Measurements from ENCODE around the gene RNFT2.

The RNFT2 gene

DNA sequence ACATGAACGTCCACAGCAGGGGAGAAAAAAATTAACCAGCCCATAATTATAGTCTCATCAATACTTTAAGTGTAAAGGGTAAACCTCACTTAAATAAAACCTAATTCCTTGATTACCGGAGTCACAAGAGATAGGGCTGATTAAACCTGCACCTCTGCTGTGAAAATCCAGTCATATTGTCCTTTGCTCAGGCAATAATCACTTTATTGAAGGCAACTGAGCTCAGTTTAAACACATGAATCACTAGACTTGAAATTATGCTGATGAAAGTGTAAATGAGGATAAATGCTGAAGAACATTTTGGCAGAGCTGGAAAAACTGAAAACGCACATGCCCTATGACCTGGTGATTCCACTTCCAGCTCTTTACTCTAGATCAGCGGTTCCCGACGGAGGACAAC is 149.8 kb downstream of the RNFT2 start:
- Histone ChIP-seq H3K9me3 (ENCODE audit: control insufficient read depth, low read length) (no peaks in the 10 kb centered on the region), H3K4me1 (ENCODE audit: control insufficient read depth, insufficient read depth, low read length, poor library complexity, severe bottlenecking) (no peaks in the 10 kb centered on the region), H3K4me3 (ENCODE audit: extremely low read depth, insufficient read depth, low read length, poor library complexity, severe bottlenecking) (no peak overlapping the region), H3K36me3 (ENCODE audit: control insufficient read depth, insufficient read depth, low read length) (no peaks in the 10 kb centered on the region), H3K27ac (ENCODE audit: low read depth, low read length, severe bottlenecking) (no peak overlapping the region)
- WGBS, 2 experiments (ENCODE audit: insufficient coverage in 2 of 2), result 95 to 100% methylated on average over 1 to 2 of the region's 6 CpGs

DNA sequence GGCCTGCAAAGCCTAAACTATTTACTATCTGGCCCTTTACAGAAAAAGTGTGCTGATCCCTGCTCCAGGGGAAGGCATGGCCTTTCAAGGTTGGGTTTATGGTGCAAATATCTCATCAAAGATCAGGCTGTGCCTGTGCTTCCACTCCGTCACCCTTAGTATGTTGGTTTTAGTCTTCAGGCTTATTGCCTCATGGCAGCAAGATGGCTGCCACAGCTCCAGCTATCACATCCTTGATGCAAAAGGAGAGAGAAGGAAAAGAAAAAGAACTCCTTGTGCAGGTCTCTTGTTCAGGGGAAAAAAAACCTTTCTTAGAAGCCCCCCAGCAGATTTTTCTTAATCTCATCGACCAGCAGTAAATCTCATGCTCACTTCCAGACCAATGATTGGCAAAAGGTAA is 152.2 kb downstream of the RNFT2 start:
- H3K4me3 ChIP-seq (ENCODE audit: extremely low read depth, insufficient read depth, low read length, poor library complexity, severe bottlenecking), result no peak overlapping the region
- H3K4me1 ChIP-seq (ENCODE audit: control insufficient read depth, insufficient read depth, low read length, poor library complexity, severe bottlenecking), result no peaks in the 10 kb centered on the region
- 67% methylated on average over 1 of the region's 2 CpGs; no CpG with 5 or more reads in 1 of the 2 experiments for WGBS, 2 experiments (ENCODE audit: insufficient coverage in 2 of 2)
- no peaks in the 10 kb centered on the region for H3K9me3 ChIP-seq (ENCODE audit: control insufficient read depth, low read length)
- H3K36me3 ChIP-seq (ENCODE audit: control insufficient read depth, insufficient read depth, low read length), result no peaks in the 10 kb centered on the region
- H3K27ac ChIP-seq (ENCODE audit: low read depth, low read length, severe bottlenecking), result no peak overlapping the region

DNA sequence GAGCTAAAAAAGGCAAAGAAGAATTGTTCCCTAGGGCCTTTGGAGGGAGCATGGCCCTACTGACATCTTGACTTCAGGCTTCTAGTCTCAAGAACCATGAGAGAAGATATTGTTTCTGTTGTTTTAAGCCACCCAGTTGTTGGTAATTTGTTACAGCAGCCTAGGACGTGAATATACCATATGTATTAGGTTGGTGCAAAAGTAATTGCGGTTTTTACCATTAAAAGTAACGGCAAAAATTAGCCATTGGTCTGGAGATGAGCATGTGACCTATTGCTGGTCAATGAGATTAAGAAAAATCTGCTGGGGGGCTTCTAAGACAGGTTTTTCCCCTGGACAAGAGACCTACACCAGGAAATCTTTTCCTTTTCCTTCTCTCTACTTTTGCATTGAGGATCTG is 152.9 kb downstream of the RNFT2 start:
- Histone ChIP-seq H3K9me3 (ENCODE audit: control insufficient read depth, low read length) (no peaks in the 10 kb centered on the region), H3K27ac (ENCODE audit: low read depth, low read length, severe bottlenecking) (no peak overlapping the region), H3K36me3 (ENCODE audit: control insufficient read depth, insufficient read depth, low read length) (no peaks in the 10 kb centered on the region), H3K4me3 (ENCODE audit: extremely low read depth, insufficient read depth, low read length, poor library complexity, severe bottlenecking) (no peak overlapping the region), H3K4me1 (ENCODE audit: control insufficient read depth, insufficient read depth, low read length, poor library complexity, severe bottlenecking) (no peaks in the 10 kb centered on the region)
- WGBS, 2 experiments (ENCODE audit: insufficient coverage in 2 of 2), result 86 to 90% methylated on average over 1 to 3 of the region's 3 CpGs

DNA sequence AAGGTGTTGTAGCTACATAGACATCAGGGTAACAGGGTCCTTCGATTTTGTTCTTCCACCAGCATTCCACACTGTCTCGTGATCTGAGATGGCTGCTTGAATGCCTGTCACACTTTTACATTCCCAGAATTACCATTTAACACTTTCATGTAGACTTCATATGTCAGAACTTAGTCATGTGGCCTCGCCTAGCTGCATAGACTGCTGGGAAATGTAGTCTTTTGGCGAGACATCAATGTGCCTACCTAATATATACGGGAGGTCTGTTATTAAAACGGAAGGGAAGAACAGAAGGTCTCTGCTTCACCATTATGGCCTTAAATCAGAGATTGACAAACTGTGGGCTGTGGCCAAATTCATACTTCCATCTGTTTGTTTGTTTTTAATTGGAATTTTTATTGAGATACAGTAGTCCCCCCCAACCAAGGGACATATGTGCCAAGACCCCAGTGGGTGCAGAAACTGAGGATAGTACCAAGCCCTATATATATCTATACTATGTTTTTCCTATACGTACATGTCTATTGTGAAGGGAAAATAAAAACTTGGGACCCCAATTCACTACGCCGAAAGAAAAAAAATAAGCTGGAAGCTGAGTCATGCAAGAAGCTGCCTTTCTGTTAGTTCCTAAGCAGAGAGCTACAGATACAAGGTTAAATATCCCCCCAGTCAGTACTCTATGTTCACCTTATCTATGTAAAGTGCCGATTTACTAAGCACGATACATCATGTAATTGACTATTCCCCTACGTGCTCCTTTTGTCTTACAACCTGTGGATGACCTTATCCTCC is 154.4 kb downstream of the RNFT2 start:
- Histone ChIP-seq H3K9me3 (ENCODE audit: control insufficient read depth, low read length) (no peaks in the 10 kb centered on the region), H3K4me3 (ENCODE audit: extremely low read depth, insufficient read depth, low read length, poor library complexity, severe bottlenecking) (no peak overlapping the region), H3K4me1 (ENCODE audit: control insufficient read depth, insufficient read depth, low read length, poor library complexity, severe bottlenecking) (no peaks in the 10 kb centered on the region), H3K36me3 (ENCODE audit: control insufficient read depth, insufficient read depth, low read length) (no peaks in the 10 kb centered on the region), H3K27ac (ENCODE audit: low read depth, low read length, severe bottlenecking) (no peak overlapping the region)
- 83 to 87% methylated on average over 8 to 11 of the region's 12 CpGs for WGBS, 2 experiments (ENCODE audit: insufficient coverage in 2 of 2)

DNA sequence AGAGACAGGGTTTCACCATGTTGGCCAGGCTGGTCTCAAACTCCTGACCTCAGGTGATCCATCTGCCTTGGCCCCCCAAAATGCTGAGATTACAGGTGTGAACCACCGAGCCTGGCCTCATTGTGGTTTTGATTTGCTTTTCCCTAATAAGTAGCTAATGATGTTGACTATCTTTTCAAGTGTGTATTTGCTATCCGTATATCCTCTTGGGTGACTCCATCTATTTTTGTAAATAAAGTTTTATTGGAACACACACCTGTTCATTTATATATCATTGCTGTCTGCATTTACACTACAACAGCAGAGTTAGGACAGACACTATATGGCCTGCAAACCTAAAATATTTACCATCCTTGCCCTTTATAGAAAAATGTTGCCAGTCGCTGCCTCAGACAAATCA is 156.8 kb downstream of the RNFT2 start:
- 75% methylated on average over 1 of the region's 3 CpGs; no CpG with 5 or more reads in 1 of the 2 experiments for WGBS, 2 experiments (ENCODE audit: insufficient coverage in 2 of 2)
- Histone ChIP-seq H3K27ac (ENCODE audit: low read depth, low read length, severe bottlenecking) (no peak overlapping the region), H3K36me3 (ENCODE audit: control insufficient read depth, insufficient read depth, low read length) (no peaks in the 10 kb centered on the region), H3K4me1 (ENCODE audit: control insufficient read depth, insufficient read depth, low read length, poor library complexity, severe bottlenecking) (no peaks in the 10 kb centered on the region), H3K4me3 (ENCODE audit: extremely low read depth, insufficient read depth, low read length, poor library complexity, severe bottlenecking) (no peak overlapping the region), H3K9me3 (ENCODE audit: control insufficient read depth, low read length) (no peaks in the 10 kb centered on the region)

DNA sequence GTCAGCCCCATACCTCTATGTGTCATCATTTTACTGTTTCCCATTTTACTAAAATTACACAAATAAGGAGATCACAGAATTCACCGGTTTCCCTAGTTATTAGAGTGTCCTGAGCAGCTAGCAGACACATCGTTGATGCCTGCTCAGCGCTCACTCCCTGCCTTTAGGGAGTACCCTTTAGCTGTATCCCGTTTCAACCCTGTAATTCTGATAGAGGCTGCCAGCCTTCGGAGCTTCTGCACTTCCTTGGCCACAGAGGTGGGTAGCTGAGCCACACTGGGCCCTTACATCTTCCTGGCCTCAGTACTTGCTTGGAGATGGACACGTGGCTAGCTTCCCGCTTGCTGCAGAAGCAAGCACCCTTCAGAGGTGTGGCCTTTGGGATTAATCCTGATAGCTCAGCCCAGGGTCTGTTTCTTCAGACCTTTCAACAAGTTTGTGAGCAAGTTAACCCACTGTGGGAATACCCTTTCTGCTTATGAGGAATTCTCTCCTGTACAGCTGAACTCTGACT is 158.4 kb downstream of the RNFT2 start:
- H3K4me3 ChIP-seq (ENCODE audit: extremely low read depth, insufficient read depth, low read length, poor library complexity, severe bottlenecking), result no peak overlapping the region
- H3K4me1 ChIP-seq (ENCODE audit: control insufficient read depth, insufficient read depth, low read length, poor library complexity, severe bottlenecking), result no peaks in the 10 kb centered on the region
- 74 to 78% methylated on average over 7 of the region's 7 CpGs for WGBS, 2 experiments (ENCODE audit: insufficient coverage in 2 of 2)
- H3K36me3 ChIP-seq (ENCODE audit: control insufficient read depth, insufficient read depth, low read length), result no peaks in the 10 kb centered on the region
- no peak overlapping the region for H3K27ac ChIP-seq (ENCODE audit: low read depth, low read length, severe bottlenecking)
- H3K9me3 ChIP-seq (ENCODE audit: control insufficient read depth, low read length), result no peaks in the 10 kb centered on the region

DNA sequence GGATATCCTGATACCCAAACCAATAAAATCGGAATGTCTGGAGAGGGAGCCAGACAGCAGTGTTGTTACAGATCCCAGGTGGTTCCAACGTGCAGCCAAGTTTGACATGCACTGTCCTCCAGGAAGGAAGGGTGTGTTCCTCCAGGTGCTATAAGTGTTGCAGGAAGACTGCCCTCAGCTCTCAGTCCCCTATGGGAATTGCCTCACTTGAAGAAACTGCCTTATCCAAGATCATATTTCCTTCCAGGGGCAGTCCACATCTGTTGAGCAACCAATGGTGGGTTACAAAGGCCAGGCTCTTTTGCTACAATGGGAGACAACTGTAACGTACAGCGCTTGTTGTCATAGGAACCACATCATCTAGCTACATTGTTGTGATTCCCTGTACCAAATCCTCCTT is 159.4 kb downstream of the RNFT2 start:
- Histone ChIP-seq H3K9me3 (ENCODE audit: control insufficient read depth, low read length) (no peaks in the 10 kb centered on the region), H3K4me1 (ENCODE audit: control insufficient read depth, insufficient read depth, low read length, poor library complexity, severe bottlenecking) (no peaks in the 10 kb centered on the region), H3K36me3 (ENCODE audit: control insufficient read depth, insufficient read depth, low read length) (no peaks in the 10 kb centered on the region), H3K4me3 (ENCODE audit: extremely low read depth, insufficient read depth, low read length, poor library complexity, severe bottlenecking) (no peak overlapping the region), H3K27ac (ENCODE audit: low read depth, low read length, severe bottlenecking) (no peak overlapping the region)
- 84 to 93% methylated on average over 4 of the region's 4 CpGs for WGBS, 2 experiments (ENCODE audit: insufficient coverage in 2 of 2)

DNA sequence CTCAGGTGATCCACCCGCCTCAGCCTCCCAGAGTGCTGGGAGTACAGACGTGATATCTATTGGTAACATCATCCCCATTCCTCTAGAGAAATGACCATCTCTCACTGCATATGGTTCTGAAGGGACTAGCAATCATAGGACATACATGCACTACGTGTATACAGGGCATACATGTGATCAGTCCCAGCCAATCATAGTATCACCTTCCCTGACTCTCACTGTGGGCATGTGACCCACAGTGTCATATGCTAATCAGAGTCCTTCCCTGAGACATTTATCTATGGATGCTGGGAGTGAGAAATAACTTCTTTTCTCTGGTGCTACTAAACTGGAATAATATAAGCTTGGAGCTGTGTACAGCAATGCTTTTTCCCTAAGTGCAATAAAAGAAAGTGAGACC is 160.6 kb downstream of the RNFT2 start:
- WGBS, 2 experiments (ENCODE audit: insufficient coverage in 2 of 2), result 76 to 93% methylated on average over 2 to 3 of the region's 3 CpGs

DNA sequence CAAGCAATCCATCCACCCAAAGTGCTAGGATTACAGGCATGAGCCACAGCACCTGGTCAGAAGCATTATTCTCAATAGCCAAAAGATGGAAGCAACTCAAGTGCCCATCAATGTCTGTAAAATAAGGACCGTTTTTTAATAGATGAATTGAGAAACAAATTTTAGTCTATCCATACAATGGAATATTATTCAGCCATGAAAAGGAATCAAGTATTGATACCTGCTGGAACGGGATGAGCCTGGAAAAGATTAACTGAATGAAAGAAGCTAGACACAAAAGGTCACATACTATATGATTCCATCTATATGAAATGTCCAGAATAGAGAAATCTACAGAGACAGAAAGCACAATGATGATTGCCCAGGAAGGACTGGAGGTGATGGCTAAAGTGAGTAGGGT is 163.5 kb downstream of the RNFT2 start:
- Histone ChIP-seq H3K9me3 (ENCODE audit: control insufficient read depth, low read length) (no peaks in the 10 kb centered on the region), H3K4me1 (ENCODE audit: control insufficient read depth, insufficient read depth, low read length, poor library complexity, severe bottlenecking) (no peaks in the 10 kb centered on the region), H3K27ac (ENCODE audit: low read depth, low read length, severe bottlenecking) (no peak overlapping the region), H3K4me3 (ENCODE audit: extremely low read depth, insufficient read depth, low read length, poor library complexity, severe bottlenecking) (no peak overlapping the region), H3K36me3 (ENCODE audit: control insufficient read depth, insufficient read depth, low read length) (no peaks in the 10 kb centered on the region)
- no CpG with 5 or more reads among the region's 2 CpGs for WGBS, 2 experiments (ENCODE audit: insufficient coverage in 2 of 2)

More for the DNA sequence above, 160.6 kb downstream of the RNFT2 start:
- Histone ChIP-seq H3K4me1 (ENCODE audit: control insufficient read depth, insufficient read depth, low read length, poor library complexity, severe bottlenecking) (no peaks in the 10 kb centered on the region), H3K27ac (ENCODE audit: low read depth, low read length, severe bottlenecking) (no peak overlapping the region), H3K36me3 (ENCODE audit: control insufficient read depth, insufficient read depth, low read length) (no peaks in the 10 kb centered on the region), H3K9me3 (ENCODE audit: control insufficient read depth, low read length) (no peaks in the 10 kb centered on the region), H3K4me3 (ENCODE audit: extremely low read depth, insufficient read depth, low read length, poor library complexity, severe bottlenecking) (no peak overlapping the region)
